Keratinocyte (primary cell): ENCODE data around the gene ADGRV1. TPM values are rescaled to one million over a fixed set of nuclear protein-coding genes. Genes with fewer than 3 reads are reported as not detected.
"Not testable (repeated sequence)": the region's sequence is repeated elsewhere in the genome, so short reads cannot be mapped to it uniquely, and the experiment has no call there.

Source experiments
- DNase-seq: peaks from one replicate; pipeline ENCODE4 v3.0.0-alpha.2; 2011; ENCODE audit warnings: low read depth, missing footprints, low spot score
- FAIRE-seq: peaks from 2 replicates; lab custom pipeline; 2011; peaks lifted over from hg19 to GRCh38; lab: Jason Lieb, UNC
- H2AFZ ChIP-seq: 2 replicates; pipeline ENCODE4 v1.6.0; 2012; ENCODE audit warnings: low read length, control low read depth, inconsistent platforms; ENCODE audit not compliant: control insufficient read depth
- H3K27ac ChIP-seq: 2 replicates; pipeline ENCODE4 v1.5.1; 2011; ENCODE audit warnings: low read length; ENCODE audit not compliant: control insufficient read depth, insufficient read depth
- H3K27me3 ChIP-seq: 3 replicates; pipeline ENCODE4 v1.6.0; 2011; ENCODE audit warnings: low read length; ENCODE audit not compliant: control insufficient read depth, insufficient read depth; ENCODE audit errors: extremely low read depth
- H3K36me3 ChIP-seq, 2 experiments: 2 replicates in 1 of 2; 3 replicates in 1 of 2; pipeline ENCODE4 v1.5.1; 2011; ENCODE audit warnings: low read length in 2 of 2, mild to moderate bottlenecking in 1 of 2; ENCODE audit not compliant: control insufficient read depth in 2 of 2, insufficient read depth in 2 of 2; ENCODE audit errors: extremely low read depth in 1 of 2
- H3K4me1 ChIP-seq: 3 replicates; pipeline ENCODE4 v1.5.1; 2011; ENCODE audit warnings: low read length; ENCODE audit not compliant: control insufficient read depth, insufficient read depth; ENCODE audit errors: extremely low read depth
- H3K4me2 ChIP-seq: 3 replicates; pipeline ENCODE4 v1.6.0; 2011; ENCODE audit warnings: low read depth, low read length; ENCODE audit not compliant: control insufficient read depth, insufficient read depth; ENCODE audit errors: extremely low read depth
- H3K4me3 ChIP-seq, 3 experiments: fragments of 200-600 bp in 1 of 3; sonication (generic) in 1 of 3; 2 replicates in 2 of 3; 3 replicates in 1 of 3; pipeline ENCODE4 v1.5.1; 2011 to 2016; ENCODE audit warnings: low read length in 3 of 3, mild to moderate bottlenecking in 3 of 3, control low read depth in 2 of 3, inconsistent platforms in 1 of 3, low read depth in 1 of 3, mixed read lengths in 1 of 3, mixed run types in 1 of 3, moderate library complexity in 1 of 3; ENCODE audit not compliant: control insufficient read depth in 2 of 3, insufficient read depth in 2 of 3; ENCODE audit errors: extremely low read depth in 1 of 3
- H3K79me2 ChIP-seq: 2 replicates; pipeline ENCODE4 v1.6.0; 2012; ENCODE audit warnings: low read length; ENCODE audit not compliant: control insufficient read depth, insufficient read depth
- H3K9ac ChIP-seq: 3 replicates; pipeline ENCODE4 v1.6.0; 2011; ENCODE audit warnings: low read length; ENCODE audit not compliant: control insufficient read depth, insufficient read depth; ENCODE audit errors: extremely low read depth
- H3K9me1 ChIP-seq: 3 replicates; pipeline ENCODE4 v1.6.0; 2011; ENCODE audit warnings: low read length; ENCODE audit not compliant: control insufficient read depth, insufficient read depth; ENCODE audit errors: extremely low read depth
- H3K9me3 ChIP-seq: 2 replicates; pipeline ENCODE4 v1.5.1; 2012; ENCODE audit warnings: low read depth, low read length; ENCODE audit not compliant: control insufficient read depth
- H4K20me1 ChIP-seq: 3 replicates; pipeline ENCODE4 v1.6.0; 2011; ENCODE audit warnings: low read length; ENCODE audit not compliant: control insufficient read depth, insufficient read depth; ENCODE audit errors: extremely low read depth
- EZH2 ChIP-seq: IDR thresholded peaks from one replicate; pipeline ENCODE4 v1.6.1; 2012; ENCODE audit warnings: inconsistent platforms, mild to moderate bottlenecking, low read length, moderate library complexity
- dilution Hi-C: fragments of 300-500 bp; cut with MboI; formaldehyde crosslinking; loops from one replicate; pipeline ENCODE4 v1.7.0; 2020; ENCODE audit warnings: low sequenced_read_pairs; ENCODE audit not compliant: extremely low pct_ligation_motif_present
- polyA plus RNA-seq, 5 experiments: library from polyadenylated mRNA; depleted of rRNA in 3 of 5; stranded (reverse) in 3 of 5; stranded (forward) in 1 of 5; unstranded in 1 of 5; fragments of >200 nt; gene quantifications; 1 replicate in 1 of 5; 2 replicates in 3 of 5; 3 replicates in 1 of 5; pipeline versions ENCODE4 v1.2.1 to v1.2.3, GENCODE V29; 2011 to 2012; ENCODE audit warnings: missing spikeins in 2 of 5, low read depth in 1 of 5, low replicate concordance in 1 of 5
- TF ChIP-seq, protein P1 (sequence below), 3 experiments: IDR thresholded peaks in 1 of 3; conservative IDR thresholded peaks in 1 of 3; optimal IDR thresholded peaks in 1 of 3; 2 replicates in 2 of 3; 3 replicates in 1 of 3; pipeline versions ENCODE3 to v1.5.1; 2011; ENCODE audit warnings: low read length in 3 of 3, mild to moderate bottlenecking in 3 of 3, moderate library complexity in 2 of 3, control low read depth in 1 of 3, inconsistent platforms in 1 of 3; ENCODE audit not compliant: insufficient read depth in 2 of 3; ENCODE audit errors: extremely low read depth in 1 of 3

The ADGRV1 gene
- polyA plus RNA-seq, 1 donor (not counting 4 experiments of a cell fraction or from before 2014, with no cell fraction given) = 0.05 TPM

DNA sequence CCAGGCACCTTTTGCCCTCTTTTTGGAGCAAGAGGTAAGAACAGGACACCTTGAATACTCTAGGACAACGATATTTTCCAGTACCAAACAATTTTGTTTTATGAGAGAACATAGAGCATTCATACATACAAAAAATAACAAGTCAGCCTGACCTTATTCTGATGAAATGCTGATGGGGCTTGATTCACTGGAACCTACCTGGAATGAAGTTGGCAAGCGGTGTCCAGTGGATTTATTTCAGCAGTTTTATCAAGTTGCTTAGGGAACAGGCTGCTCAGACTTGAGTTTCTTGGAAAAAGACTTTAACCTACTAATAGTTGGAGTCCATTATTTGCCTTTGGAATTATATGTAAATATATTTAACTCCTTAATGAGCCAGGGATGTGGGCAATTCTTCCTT lies 502.5 kb downstream of the ADGRV1 start:
- DNase-seq (no peak), FAIRE-seq (no peak)
- dilution Hi-C loops = no loop called here
- Histone ChIP-seq H3K4me2 (no peak overlapping the region), H4K20me1 (no peaks in the 10 kb centered on the region), H3K36me3 (no peaks in the 10 kb centered on the region), H3K9me3 (no peaks in the 10 kb centered on the region), H3K4me1 (peaks cover 13% of the 10 kb centered on the region), H3K27me3 (no peaks in the 10 kb centered on the region), H3K9ac (no peak overlapping the region), H3K27ac (no peak overlapping the region), H2AFZ (no peak overlapping the region), H3K79me2 (no peaks in the 10 kb centered on the region), H3K4me3 (no peak overlapping the region), H3K9me1 (no peaks in the 10 kb centered on the region)
- TF ChIP-seq, protein P1, sequence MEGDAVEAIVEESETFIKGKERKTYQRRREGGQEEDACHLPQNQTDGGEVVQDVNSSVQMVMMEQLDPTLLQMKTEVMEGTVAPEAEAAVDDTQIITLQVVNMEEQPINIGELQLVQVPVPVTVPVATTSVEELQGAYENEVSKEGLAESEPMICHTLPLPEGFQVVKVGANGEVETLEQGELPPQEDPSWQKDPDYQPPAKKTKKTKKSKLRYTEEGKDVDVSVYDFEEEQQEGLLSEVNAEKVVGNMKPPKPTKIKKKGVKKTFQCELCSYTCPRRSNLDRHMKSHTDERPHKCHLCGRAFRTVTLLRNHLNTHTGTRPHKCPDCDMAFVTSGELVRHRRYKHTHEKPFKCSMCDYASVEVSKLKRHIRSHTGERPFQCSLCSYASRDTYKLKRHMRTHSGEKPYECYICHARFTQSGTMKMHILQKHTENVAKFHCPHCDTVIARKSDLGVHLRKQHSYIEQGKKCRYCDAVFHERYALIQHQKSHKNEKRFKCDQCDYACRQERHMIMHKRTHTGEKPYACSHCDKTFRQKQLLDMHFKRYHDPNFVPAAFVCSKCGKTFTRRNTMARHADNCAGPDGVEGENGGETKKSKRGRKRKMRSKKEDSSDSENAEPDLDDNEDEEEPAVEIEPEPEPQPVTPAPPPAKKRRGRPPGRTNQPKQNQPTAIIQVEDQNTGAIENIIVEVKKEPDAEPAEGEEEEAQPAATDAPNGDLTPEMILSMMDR (optimal IDR thresholded peaks at IDR 0.05 in 1 of 3, IDR thresholded peaks at IDR 0.05 in 1 of 3, conservative IDR thresholded peaks at IDR 0.05 in 1 of 3; ENCODE audit: extremely low read depth in 1 of 3, insufficient read depth in 2 of 3, low read length in 3 of 3) = no peak
- TF ChIP-seq EZH2 = no peak

DNA sequence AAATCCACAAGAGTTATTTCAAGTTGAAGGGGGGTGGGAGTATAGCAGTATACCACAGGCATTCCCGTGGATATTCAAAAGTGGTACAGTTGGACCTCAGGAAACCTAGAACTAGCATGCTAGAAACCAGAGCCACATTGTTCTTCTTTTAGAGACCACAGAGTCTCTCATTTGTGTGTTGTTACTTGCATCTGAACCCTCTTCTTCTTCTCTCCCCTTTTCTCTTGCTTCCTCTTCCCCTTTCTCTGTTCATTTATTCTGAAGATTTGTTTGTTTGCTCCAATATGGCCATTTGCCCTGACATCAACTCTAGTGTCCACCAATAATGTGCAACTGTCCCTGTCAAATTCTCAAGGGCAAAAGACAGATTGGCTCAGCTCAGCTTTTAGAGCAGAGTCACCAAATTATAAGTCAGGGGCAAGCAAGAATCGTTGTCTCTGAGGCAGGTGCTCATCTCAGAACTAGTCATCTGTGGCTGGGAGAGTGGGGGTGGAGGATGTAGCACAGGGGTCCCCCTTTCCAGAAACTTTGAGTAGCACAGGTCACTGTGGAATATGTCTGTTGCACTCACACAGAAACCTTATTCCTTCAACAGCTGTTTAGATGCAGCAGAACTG lies 503.5 kb downstream of the ADGRV1 start:
- Histone ChIP-seq H4K20me1 (no peaks in the 10 kb centered on the region), H3K4me1 (peaks cover 13% of the 10 kb centered on the region), H3K4me2 (no peak overlapping the region), H3K36me3 (no peaks in the 10 kb centered on the region), H3K9ac (no peak overlapping the region), H3K27me3 (no peaks in the 10 kb centered on the region), H3K79me2 (no peaks in the 10 kb centered on the region), H3K9me3 (no peaks in the 10 kb centered on the region), H2AFZ (no peak overlapping the region), H3K9me1 (no peaks in the 10 kb centered on the region), H3K27ac (no peak overlapping the region), H3K4me3 (no peak overlapping the region)
- dilution Hi-C loops = no loop called here
- FAIRE-seq (peak; percentile 9), DNase-seq (no peak)
- TF ChIP-seq EZH2 = no peak

DNA sequence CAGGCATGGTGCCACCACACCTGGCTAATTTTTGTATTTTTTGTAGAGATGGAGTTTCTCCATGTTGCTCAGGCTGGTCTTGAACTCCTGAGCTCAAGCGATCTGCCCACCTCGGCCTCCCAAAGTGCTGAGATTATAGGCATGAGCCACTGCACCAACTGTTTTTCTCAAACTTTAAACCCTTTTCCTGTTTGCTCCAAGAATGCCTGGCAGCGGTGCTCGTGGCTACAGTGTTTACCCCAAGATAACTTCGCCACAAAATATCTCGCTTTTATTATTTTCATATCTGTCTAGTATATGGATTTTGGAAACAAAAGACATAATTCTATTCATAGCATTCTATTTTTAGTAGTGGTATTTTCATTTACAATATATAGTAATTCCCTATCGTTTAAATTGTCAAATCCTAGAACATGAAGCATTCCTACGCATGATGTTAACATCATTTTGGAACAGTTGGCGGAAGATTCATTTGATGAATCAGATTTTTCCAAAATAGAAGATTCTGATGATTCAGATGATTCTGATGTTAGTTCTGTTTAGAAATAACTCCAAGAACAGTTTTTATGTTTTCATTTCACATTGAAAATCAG lies 504.6 kb downstream of the ADGRV1 start:
- H2AFZ ChIP-seq, dilution Hi-C loops, DNase-seq, H3K27ac ChIP-seq, FAIRE-seq, H3K9me3 ChIP-seq, H3K9ac ChIP-seq, H3K27me3 ChIP-seq, H3K4me2 ChIP-seq, H3K4me3 ChIP-seq, H4K20me1 ChIP-seq, H3K9me1 ChIP-seq, H3K79me2 ChIP-seq, H3K4me1 ChIP-seq, H3K36me3 ChIP-seq: not testable (repeated sequence)
